Posterior cingulate gyrus (tissue), 11 donors: ENCODE results near the gene MRPL38.
"Not testable (repeated sequence)": the region's sequence is repeated elsewhere in the genome, so short reads cannot be mapped to it uniquely, and the experiment has no call there.

Source experiments
- DNase-seq, 10 donors: peaks; one replicate each; pipeline versions ENCODE4 v3.0.0 to v3.0.0-alpha.2; 2020 to 2021; ENCODE audit warnings: mixed read lengths in 3 of 10
- intact Hi-C: fragments of 100-400 bp; cut with DNase I; formaldehyde crosslinking; loops from one replicate; pipeline ENCODE4 v1.15.1; 2023

MRPL38 gene

GRCh38 chr17:75878174-75878998 lies 26.3 kb downstream of the MRPL38 start, which contains the start of gene TRIM47:
Gene TRIM47 (minus strand): TSS chr17:75878581. CDS start chr17:75878548, 33 bp downstream.
- intact Hi-C loops = no loop called here
- peak in 6 of 10 donors; percentile 41 to 93 (median 81) for DNase-seq

- intact Hi-C loops = loop anchor here (2.0 kb wide), 1 partner anchor 19 kb away; no protein-coding TSS in a partner anchor
These were observed 26.9 kb downstream of the MRPL38 start for GRCh38 chr17:75877752-75878173.

DNA sequence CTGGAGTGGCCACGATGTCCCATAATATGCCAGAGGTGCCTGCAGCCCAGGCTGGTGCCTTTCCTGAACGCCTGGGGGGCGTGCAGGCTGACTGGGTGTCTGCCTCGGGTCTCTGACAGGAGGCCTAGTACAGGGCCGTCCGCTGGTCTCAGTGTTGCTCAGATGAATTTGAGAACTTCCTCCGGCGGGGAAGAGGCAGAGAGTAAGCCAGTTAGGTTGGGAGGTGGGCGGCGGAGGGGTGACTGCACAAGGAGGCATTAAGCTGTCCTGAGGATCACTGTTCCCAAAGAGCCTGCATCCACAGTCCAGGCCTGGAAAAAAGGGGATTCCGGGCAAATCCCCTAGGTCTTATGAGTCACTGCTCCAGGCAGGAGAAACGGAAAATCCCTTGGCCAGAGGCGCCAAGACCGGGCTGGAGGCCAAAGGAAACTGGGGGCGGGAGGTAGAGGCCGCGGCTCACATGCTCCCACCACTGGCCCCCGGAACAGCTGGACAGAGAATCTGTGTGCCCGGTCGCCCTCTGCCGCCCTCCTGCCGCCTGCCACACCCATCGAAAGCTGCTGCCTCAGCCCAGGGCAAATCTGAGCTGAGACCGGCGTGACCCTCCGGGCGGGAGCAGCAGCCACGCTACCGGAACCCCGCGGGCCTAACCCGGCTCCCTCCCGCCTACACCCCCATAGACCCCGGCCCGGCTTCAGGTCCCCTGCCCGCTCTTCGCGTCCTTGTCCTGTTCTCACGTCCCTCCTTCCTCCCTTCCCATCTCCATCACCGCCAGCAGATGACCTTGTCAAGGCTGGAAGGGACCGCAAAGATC lies 27.5 kb downstream of the MRPL38 start:
- intact Hi-C loops = loop anchor here (2.0 kb wide), 1 partner anchor 18 kb away; no protein-coding TSS in a partner anchor
- DNase-seq = peak; percentile 65 to 96 (median 79)

More at GRCh38 chr17:75877752-75878173, 26.9 kb downstream of the MRPL38 start:
- DNase-seq = peak in 8 of 10 donors; percentile 47 to 96 (median 72)

DNA sequence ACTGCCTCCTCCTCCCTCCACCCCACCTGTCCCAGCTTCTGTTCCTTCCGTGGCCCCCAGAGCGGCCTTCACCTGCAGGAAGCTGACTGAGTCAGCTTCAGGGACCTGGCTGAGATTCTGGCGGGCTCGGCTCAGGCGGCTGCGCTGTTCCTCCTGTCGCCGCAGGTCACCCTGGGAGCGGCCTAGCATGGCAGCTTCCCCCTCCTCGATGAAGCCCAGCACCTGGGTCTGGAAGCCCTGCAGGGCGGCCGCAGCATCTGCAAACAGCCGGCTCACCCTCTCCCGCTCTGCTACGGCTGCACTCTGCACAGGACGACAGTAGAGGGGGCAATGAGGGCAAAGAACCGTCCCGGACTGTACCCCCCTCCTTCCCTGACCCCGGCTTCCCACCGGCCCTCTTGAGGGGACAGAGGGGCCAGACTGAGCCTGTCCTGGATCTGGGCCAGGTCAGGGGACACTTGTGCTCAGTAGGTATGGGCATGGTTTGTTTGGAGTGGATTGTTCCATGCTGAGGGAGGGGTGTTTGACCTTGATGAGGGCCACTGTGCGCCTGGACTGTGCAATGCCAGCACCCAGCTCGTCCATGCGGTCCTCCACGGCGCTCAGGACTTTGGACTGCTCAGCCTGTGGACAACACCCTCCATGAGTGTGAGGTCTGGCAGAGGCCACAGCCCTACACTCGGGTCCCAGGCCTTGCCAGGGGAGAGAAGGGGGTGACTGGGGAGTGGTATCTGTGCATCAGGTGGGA lies 28.3 kb downstream of the MRPL38 start:
- intact Hi-C loops = loop anchor here (2.0 kb wide), 1 partner anchor 18 kb away; no protein-coding TSS in a partner anchor
- peak in 3 of 10 donors; percentile 43 to 89 (median 78) for DNase-seq

GRCh38 chr17:75875940-75876189 lies 28.8 kb downstream of the MRPL38 start:
- intact Hi-C loops = loop anchor here (2.0 kb wide), 1 partner anchor 17 kb away; no protein-coding TSS in a partner anchor

GRCh38 chr17:75875182-75875939 lies 29.3 kb downstream of the MRPL38 start:
- intact Hi-C loops = no loop called here
- peak in 4 of 10 donors; percentile 49 to 88 (median 66) for DNase-seq

More at GRCh38 chr17:75875940-75876189, 28.8 kb downstream of the MRPL38 start:
- peak in 2 of 10 donors; percentile 43 to 88 for DNase-seq

DNA sequence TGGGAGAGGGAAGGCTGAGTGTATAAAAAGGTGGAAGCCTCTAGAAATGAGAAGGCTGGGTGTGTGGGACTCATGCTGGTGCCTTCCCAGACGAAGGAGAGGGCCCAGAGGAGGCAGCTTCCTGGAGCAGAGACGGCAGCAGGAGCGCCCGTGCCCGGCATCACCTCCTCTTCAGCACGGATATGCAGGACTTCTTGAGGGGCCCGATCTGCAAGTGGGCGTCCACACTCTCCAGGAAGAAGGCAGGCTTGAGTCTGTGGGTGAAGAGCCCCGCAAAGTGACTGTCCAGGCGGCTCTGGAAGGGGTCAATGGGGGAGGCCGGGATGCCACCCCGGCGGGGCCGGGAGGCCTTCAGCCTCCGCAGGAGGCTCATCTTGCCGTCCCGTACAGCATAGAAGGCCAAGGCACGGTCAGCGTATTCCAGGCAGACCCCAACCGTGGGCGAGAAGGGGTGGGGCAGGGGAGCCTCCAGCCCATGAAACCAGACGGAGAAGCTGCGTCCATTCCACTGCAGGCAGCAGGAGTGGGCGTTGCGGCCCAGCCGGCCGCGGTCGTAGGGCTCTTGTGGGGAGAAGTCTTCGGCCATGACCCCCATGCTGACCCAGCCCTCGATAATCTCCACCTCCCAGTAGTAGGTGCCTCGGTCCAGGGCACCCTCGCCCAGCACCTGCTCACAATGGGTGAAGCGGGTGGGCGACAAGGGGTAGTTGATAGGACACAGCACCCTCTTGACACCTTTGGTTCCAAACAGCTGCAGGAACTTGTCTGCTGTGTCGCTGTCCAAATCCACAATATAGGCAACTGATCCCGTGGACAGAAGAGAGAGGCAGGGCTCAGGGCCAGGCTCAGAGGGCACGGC lies 30.1 kb downstream of the MRPL38 start:
- intact Hi-C loops = no loop called here
- DNase-seq = no peak

GRCh38 chr17:75873587-75874322 lies 30.9 kb downstream of the MRPL38 start:
- no peak for DNase-seq
- intact Hi-C loops = no loop called here

GRCh38 chr17:75872434-75873351 lies 32.0 kb downstream of the MRPL38 start:
- DNase-seq = peak in 5 of 10 donors; percentile 42 to 88 (median 79)
- intact Hi-C loops = no loop called here

GRCh38 chr17:75870228-75870627 lies 34.5 kb downstream of the MRPL38 start:
- intact Hi-C loops, DNase-seq: not testable (repeated sequence)

DNA sequence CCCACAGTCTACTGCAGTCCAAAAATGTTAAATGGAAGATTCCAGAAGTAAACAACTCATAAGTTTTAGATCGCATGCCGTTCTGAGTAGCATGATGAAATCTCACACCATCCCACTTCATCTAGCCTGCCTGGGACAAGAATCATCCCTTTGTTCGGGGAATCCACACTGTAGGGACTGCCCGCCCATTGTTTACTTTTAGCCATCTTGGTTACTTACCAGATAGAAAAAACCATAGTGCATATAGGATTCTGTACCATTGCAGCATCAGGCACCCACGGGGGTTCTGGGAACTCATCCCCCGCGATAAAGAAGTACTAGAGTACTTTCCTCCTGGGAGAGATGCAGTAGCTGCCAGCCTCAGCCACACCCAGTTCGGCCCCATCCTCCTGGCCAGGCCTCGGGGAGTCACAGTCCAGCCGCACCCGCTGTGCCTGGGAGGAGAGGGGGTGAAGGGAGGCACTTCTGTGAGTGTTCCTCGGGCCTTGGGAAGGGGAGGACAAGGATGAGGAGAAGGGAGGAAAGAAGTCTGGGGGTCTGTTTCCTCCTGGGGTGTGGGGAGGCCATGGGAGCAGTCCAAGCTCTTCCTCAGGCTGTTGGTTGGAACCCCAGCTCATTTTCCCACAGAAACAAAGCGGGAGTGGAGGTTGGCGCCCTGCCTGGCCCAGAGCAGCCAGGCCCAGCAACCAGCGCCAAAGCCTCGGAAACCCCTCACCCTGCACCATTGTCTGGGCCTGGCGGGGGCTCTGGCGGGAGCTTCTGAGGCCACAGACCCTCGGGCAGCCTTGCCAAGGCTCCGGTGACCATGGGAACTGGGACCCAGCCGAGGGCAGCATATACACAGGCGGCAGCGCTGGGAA lies 35.2 kb downstream of the MRPL38 start:
- intact Hi-C loops = no loop called here
- peak in 9 of 10 donors; percentile 50 to 94 (median 74) for DNase-seq

DNA sequence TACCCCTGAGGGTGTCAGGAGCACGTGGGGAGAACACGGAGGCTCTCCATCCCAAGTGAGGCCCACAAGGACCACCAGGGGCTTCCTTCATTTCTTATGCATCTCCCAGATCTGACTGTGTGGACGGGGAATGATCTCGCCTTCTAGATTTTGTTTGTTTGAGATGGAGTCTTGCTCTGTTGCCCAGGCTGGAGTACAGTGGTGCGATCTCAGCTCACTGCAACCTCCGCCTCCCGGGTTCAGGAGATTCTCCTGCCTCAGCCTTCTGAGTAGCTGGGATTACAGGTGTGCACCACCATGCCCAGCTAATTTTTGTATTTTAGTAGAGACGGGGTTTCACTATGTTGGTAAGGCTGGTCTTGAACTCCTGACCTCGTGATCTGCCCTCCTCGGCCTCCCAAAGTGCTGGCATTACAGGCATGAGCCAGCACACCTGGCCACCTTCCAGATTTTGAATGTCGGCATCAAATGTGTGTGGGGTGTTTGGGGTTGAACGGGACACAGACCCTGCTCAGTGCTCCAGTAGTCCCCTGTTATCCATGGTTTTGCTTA lies 35.9 kb downstream of the MRPL38 start:
- intact Hi-C loops, DNase-seq: not testable (repeated sequence)

DNA sequence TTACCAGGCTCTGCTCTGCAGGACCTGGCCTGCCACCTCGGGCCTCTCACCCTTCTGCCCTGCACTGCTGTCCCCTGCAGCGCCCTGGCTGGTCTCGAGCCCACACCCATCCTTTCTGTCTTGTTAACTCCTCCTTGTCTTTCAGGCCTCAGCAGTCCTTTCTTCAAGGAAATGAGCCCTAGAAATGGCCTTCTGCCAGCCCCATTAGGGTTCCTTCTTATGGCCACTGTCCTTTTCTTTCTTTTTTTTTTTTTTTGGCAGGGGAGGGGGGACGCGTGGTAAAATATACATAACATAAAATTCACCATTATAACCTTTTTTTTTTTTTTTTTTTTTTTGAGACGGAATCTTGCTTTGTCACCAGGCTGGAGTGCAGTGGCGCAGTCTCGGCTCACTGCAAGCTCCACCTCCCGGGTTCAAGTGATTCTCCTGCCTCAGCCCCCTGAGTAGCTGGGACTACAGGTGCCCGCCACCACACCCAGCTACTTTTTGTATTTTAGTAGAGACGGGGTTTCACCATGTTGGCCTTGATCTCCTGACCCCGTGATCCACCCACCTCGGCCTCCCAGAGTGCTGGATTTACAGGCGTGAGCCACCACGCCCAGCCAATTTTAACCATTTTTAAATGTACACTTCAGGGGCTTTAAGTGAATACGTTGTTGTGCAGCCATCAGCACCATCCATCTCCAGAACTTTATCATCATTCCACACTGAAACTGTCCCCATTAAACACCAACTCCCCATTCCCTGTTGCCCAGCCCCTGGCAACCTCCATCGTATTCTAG lies 39.1 kb downstream of the MRPL38 start:
- intact Hi-C loops, DNase-seq: not testable (repeated sequence)

GRCh38 chr17:75864887-75865286 lies 39.8 kb downstream of the MRPL38 start:
- DNase-seq, intact Hi-C loops: not testable (repeated sequence)

DNA sequence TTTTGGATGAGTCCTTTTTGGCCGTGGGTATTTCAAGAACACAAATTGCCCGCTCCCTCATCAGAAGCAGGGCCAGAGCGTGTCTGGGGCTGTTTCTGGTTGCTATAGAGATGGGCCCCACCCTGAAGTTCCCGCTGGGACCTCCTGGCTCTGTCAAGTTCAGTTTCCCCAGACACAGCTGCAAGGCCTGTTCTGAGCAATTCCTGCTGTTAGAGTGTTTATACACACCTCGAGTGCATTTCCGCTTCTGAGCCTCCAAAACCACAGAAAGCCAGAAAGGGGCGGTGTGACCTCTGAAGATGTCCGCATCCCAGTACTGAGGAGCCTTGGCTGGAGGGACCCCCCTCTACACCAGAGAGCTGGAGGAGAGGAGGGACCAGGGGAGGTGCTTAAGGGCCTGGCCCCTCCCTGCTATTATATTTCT lies 40.2 kb downstream of the MRPL38 start:
- no peak for DNase-seq
- intact Hi-C loops = no loop called here
